NCI-H1092 (cell line): ENCODE results near the gene LRP8.

Experiments
- DNase-seq: peaks from one replicate; lab custom pipeline; 2025; lab: John Stamatoyannopoulos, UW

The LRP8 gene

GRCh38 chr1:53359225-53359933, 31.5 kb upstream of the LRP8 start:
- DNase-seq, result no peak

- no peak for DNase-seq
Observed at GRCh38 chr1:53356637-53357036, 28.8 kb upstream of the LRP8 start.

- no peak for DNase-seq
Observed at GRCh38 chr1:53354119-53354518, 26.2 kb upstream of the LRP8 start.

- no peak for DNase-seq
Observed at GRCh38 chr1:53352561-53352960, 24.7 kb upstream of the LRP8 start.

- no peak for DNase-seq
Observed at GRCh38 chr1:53350853-53351767, 23.2 kb upstream of the LRP8 start.

- DNase-seq, result no peak
Observed at GRCh38 chr1:53349968-53350852, 22.3 kb upstream of the LRP8 start.

- DNase-seq, result no peak
Observed at GRCh38 chr1:53349369-53349835, 21.5 kb upstream of the LRP8 start.

- no peak for DNase-seq
Observed at GRCh38 chr1:53348486-53349368, 20.9 kb upstream of the LRP8 start.

- no peak for DNase-seq
Observed at GRCh38 chr1:53346814-53347176, 18.9 kb upstream of the LRP8 start.

GRCh38 chr1:53345996-53346813, 18.3 kb upstream of the LRP8 start:
- DNase-seq, result no peak

- DNase-seq, result no peak
Observed at GRCh38 chr1:53344921-53345838, 17.3 kb upstream of the LRP8 start.

- DNase-seq, result no peak
Observed at GRCh38 chr1:53343831-53344668, 16.2 kb upstream of the LRP8 start.

GRCh38 chr1:53342735-53343470, 15.0 kb upstream of the LRP8 start:
- no peak for DNase-seq

GRCh38 chr1:53341961-53342707, 14.3 kb upstream of the LRP8 start:
- DNase-seq, result no peak

GRCh38 chr1:53341521-53341895, 13.6 kb upstream of the LRP8 start:
- no peak for DNase-seq

- no peak for DNase-seq
Observed at GRCh38 chr1:53340660-53341520, 13.0 kb upstream of the LRP8 start.
